Loucy (cell line): ENCODE data around the gene KRT34.

Source experiments
- H2AFZ ChIP-seq: fragments of 200-600 bp; sonication (generic); 2 replicates; pipeline ENCODE4 v1.6.0; 2016; ENCODE audit warnings: antibody characterized with exemption, mild to moderate bottlenecking, low read length, moderate library complexity
- H3F3A ChIP-seq: fragments of 200-600 bp; 2 replicates; pipeline ENCODE4 v1.6.0; 2016; ENCODE audit warnings: antibody characterized with exemption, low read depth, mild to moderate bottlenecking
- H3K27me3 ChIP-seq: fragments of 200-600 bp; sonication (generic); 2 replicates; pipeline ENCODE4 v1.6.1; 2014; ENCODE audit warnings: low read length, mild to moderate bottlenecking; ENCODE audit not compliant: insufficient read depth, poor library complexity, severe bottlenecking
- H3K36me3 ChIP-seq: fragments of 200-600 bp; sonication (generic); 2 replicates; pipeline ENCODE4 v1.6.1; 2016; ENCODE audit warnings: low read length; ENCODE audit not compliant: insufficient read depth
- H3K4me1 ChIP-seq: fragments of 200-600 bp; sonication (generic); 2 replicates; pipeline ENCODE4 v1.5.1; 2014; ENCODE audit warnings: low read length, mild to moderate bottlenecking; ENCODE audit not compliant: insufficient read depth, poor library complexity, severe bottlenecking
- H3K4me2 ChIP-seq: fragments of 200-600 bp; sonication (generic); 2 replicates; pipeline ENCODE4 v1.6.0; 2014; ENCODE audit warnings: antibody characterized with exemption, low read length, low read depth, mild to moderate bottlenecking; ENCODE audit not compliant: poor library complexity, severe bottlenecking
- H3K4me3 ChIP-seq: fragments of 200-600 bp; sonication (generic); 2 replicates; pipeline ENCODE4 v1.5.1; 2014; ENCODE audit warnings: low read length, mild to moderate bottlenecking, mixed read lengths; ENCODE audit not compliant: poor library complexity, severe bottlenecking
- H3K79me2 ChIP-seq: fragments of 200-600 bp; sonication (generic); 2 replicates; pipeline ENCODE4 v1.6.1; 2014; ENCODE audit warnings: low read length; ENCODE audit not compliant: insufficient read depth
- H3K9ac ChIP-seq: fragments of 200-600 bp; sonication (generic); 2 replicates; pipeline ENCODE4 v1.6.0; 2014; ENCODE audit warnings: mild to moderate bottlenecking, low read depth, low read length, moderate library complexity; ENCODE audit not compliant: poor library complexity, severe bottlenecking
- H3K9me2 ChIP-seq: fragments of 200-600 bp; sonication (generic); replicated peaks from 2 replicates; pipeline ENCODE4 v1.6.1; 2016; ENCODE audit warnings: low read depth, low read length, mixed read lengths
- H3K9me3 ChIP-seq: fragments of 200-600 bp; sonication (generic); 2 replicates; pipeline ENCODE4 v1.6.1; 2014; ENCODE audit warnings: mild to moderate bottlenecking, antibody characterized with exemption, low read length, low read depth; ENCODE audit not compliant: insufficient read depth
- H4K20me1 ChIP-seq: fragments of 200-600 bp; sonication (generic); 2 replicates; pipeline ENCODE4 v1.6.0; 2014; ENCODE audit warnings: antibody characterized with exemption, low read length, mild to moderate bottlenecking; ENCODE audit not compliant: insufficient read depth, poor library complexity, severe bottlenecking
- CTCF ChIP-seq: fragments of 200-600 bp; sonication (generic); conservative IDR thresholded peaks from 2 replicates; pipeline ENCODE4 v1.5.1; 2014; ENCODE audit warnings: mild to moderate bottlenecking, antibody characterized with exemption, low read length
- EZH2phosphoT487 ChIP-seq: fragments of 200-600 bp; IDR thresholded peaks from 2 replicates; pipeline ENCODE4 v1.6.1; 2018; ENCODE audit warnings: antibody characterized with exemption, mild to moderate bottlenecking, moderate library complexity, borderline replicate concordance

Gene KRT34

GRCh38 chr17:41415833-41416335 lies 33.8 kb upstream of the KRT34 start:
- Histone ChIP-seq H2AFZ (no peak overlapping the region), H3K9ac (no peak overlapping the region), H3K4me1 (no peaks in the 10 kb centered on the region), H3K79me2 (no peaks in the 10 kb centered on the region), H3K27me3 (peaks cover 9% of the 10 kb centered on the region), H3K4me3 (no peak overlapping the region), H3K36me3 (no peaks in the 10 kb centered on the region), H3K9me3 (no peaks in the 10 kb centered on the region), H3K4me2 (no peak overlapping the region), H3K9me2 (no peaks in the 10 kb centered on the region), H4K20me1 (no peaks in the 10 kb centered on the region), H3F3A (no peaks in the 10 kb centered on the region)
- TF ChIP-seq CTCF, result no peak
- TF ChIP-seq EZH2phosphoT487, result no peak

GRCh38 chr17:41415411-41415810 lies 33.3 kb upstream of the KRT34 start:
- Histone ChIP-seq H3K4me2 (no peak overlapping the region), H3K4me1 (no peaks in the 10 kb centered on the region), H4K20me1 (no peaks in the 10 kb centered on the region), H3K9me2 (no peaks in the 10 kb centered on the region), H3K4me3 (no peak overlapping the region), H3K27me3 (peaks cover 9% of the 10 kb centered on the region), H3K9me3 (no peaks in the 10 kb centered on the region), H3K36me3 (no peaks in the 10 kb centered on the region), H2AFZ (no peak overlapping the region), H3K79me2 (no peaks in the 10 kb centered on the region), H3F3A (no peaks in the 10 kb centered on the region), H3K9ac (no peak overlapping the region)
- TF ChIP-seq CTCF (no peak), EZH2phosphoT487 (no peak)

GRCh38 chr17:41413982-41414381 lies 31.9 kb upstream of the KRT34 start:
- Histone ChIP-seq H3K9me2 (no peaks in the 10 kb centered on the region), H3K36me3 (no peaks in the 10 kb centered on the region), H4K20me1 (no peaks in the 10 kb centered on the region), H3K4me2 (no peak overlapping the region), H3K9ac (no peak overlapping the region), H3K79me2 (no peaks in the 10 kb centered on the region), H3K4me3 (no peak overlapping the region), H3K4me1 (no peaks in the 10 kb centered on the region), H3F3A (no peaks in the 10 kb centered on the region), H3K9me3 (no peaks in the 10 kb centered on the region), H2AFZ (no peak overlapping the region), H3K27me3 (no peaks in the 10 kb centered on the region)
- TF ChIP-seq EZH2phosphoT487 (no peak), CTCF (no peak)
